BLaER1 (cell line): ENCODE data around the gene PLXNB3.

Experiments
- H3K27ac ChIP-seq: shearing (Covaris generic); formaldehyde crosslinking; 2 replicates; pipeline ENCODE4 v1.8.1; 2022
- H3K27me3 ChIP-seq: shearing (Covaris generic); formaldehyde crosslinking; 2 replicates; pipeline ENCODE4 v1.8.1; 2022
- H3K36me3 ChIP-seq: shearing (Covaris generic); formaldehyde crosslinking; 2 replicates; pipeline ENCODE4 v1.8.1; 2022
- H3K4me1 ChIP-seq: shearing (Covaris generic); formaldehyde crosslinking; 2 replicates; pipeline ENCODE4 v1.8.1; 2022
- H3K4me2 ChIP-seq: shearing (Covaris generic); formaldehyde crosslinking; 2 replicates; pipeline ENCODE4 v1.8.1; 2022
- H3K4me3 ChIP-seq: shearing (Covaris generic); formaldehyde crosslinking; 2 replicates; pipeline ENCODE4 v1.8.1; 2022
- H3K9ac ChIP-seq: shearing (Covaris generic); formaldehyde crosslinking; 2 replicates; pipeline ENCODE4 v1.8.1; 2022
- H3K9me3 ChIP-seq: shearing (Covaris generic); formaldehyde crosslinking; 2 replicates; pipeline ENCODE4 v1.8.1; 2022
- H4K20me1 ChIP-seq: shearing (Covaris generic); formaldehyde crosslinking; 2 replicates; pipeline ENCODE4 v1.8.1; 2022
- Cebpa-rat ChIP-seq: shearing (Covaris generic); IDR thresholded peaks from 2 replicates; pipeline ENCODE4 v1.8.1; 2022

PLXNB3 gene

DNA sequence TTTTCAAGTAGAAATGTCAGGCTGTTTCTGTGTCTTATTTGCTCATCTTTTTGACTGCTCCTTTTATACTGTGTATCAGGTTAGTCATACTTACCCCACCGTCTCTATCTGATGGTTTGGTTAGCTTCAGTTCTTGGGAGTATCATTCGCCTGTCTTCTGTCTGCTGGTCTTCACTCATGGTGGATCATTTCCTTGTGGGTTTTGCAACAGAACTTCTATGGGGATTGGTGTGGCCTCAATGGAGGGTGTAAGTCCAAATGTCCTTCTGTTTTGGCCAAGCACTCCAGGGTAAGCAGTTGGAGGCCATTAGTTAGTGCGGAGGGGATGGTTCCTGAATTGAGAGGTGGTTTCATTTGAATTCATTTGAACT is 32.2 kb upstream of the PLXNB3 start:
- TF ChIP-seq Cebpa-rat: no peak
- Histone ChIP-seq H3K9ac (no peak overlapping the region), H3K4me1 (peaks cover 53% of the 10 kb centered on the region), H3K27me3 (peaks cover 24% of the 10 kb centered on the region), H3K9me3 (peaks cover 61% of the 10 kb centered on the region), H3K27ac (no peak overlapping the region), H3K4me3 (no peak overlapping the region), H3K4me2 (no peak overlapping the region), H4K20me1 (peaks cover 22% of the 10 kb centered on the region), H3K36me3 (peaks cover 64% of the 10 kb centered on the region)

DNA sequence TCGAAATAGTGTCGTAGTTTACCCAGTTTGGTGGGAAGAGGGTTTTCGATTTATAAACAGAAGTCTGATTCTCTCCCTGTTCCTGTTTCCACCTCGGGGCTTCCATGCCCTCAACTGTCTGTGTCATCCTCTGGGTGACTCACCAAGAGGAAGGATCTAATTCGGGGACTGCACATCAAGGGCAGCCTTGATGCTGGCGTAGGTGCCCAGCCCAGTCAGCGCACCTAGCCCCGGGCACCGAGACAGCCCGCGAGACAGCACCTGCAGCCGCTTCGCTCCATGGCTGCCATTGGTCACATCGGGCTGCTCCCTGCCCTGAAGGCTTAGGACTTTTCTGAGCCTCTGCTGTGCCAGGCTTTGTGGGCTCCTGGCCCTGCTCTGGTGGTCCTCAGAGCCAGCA is 31.6 kb upstream of the PLXNB3 start:
- H3K4me2 ChIP-seq: no peak overlapping the region
- H3K9ac ChIP-seq: no peak overlapping the region
- no peak overlapping the region for H3K4me3 ChIP-seq
- no peak overlapping the region for H3K27ac ChIP-seq
- peaks cover 26% of the 10 kb centered on the region for H4K20me1 ChIP-seq
- peaks cover 70% of the 10 kb centered on the region for H3K36me3 ChIP-seq
- peaks cover 20% of the 10 kb centered on the region for H3K27me3 ChIP-seq
- TF ChIP-seq Cebpa-rat: no peak
- peaks cover 53% of the 10 kb centered on the region for H3K4me1 ChIP-seq
- H3K9me3 ChIP-seq: peaks cover 58% of the 10 kb centered on the region

DNA sequence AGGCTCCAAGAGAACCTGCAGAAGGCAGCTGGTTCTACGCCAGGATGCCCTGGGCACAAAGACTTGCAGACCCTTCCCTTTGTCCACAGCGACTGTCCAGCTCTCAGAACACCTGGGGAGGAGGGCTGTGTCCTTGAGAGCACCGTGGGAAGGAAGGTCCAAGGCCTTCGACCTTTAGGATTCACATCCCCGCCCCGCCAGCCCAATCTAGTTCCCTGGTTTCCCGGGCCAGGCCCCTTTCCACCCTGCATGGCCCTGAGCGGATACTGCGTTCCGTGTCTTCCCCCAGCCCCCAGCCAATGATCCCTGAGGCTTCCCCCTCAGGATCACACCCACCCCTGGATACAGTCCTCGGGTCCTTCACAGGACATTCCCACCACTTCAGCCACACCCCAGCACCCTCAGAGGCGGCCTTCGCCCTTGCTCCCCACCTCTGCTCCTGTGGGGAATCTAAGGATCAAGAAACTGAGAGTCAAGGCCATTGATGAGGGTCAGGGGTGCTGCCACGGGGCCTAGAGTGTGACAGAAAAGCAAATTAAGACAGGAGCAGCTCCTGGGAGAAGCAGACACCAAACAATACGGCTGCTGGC is 30.3 kb upstream of the PLXNB3 start:
- Histone ChIP-seq H3K27ac (no peak overlapping the region), H3K9ac (no peak overlapping the region), H3K4me2 (no peak overlapping the region), H3K4me3 (no peak overlapping the region), H3K27me3 (peaks cover 20% of the 10 kb centered on the region), H3K9me3 (peaks cover 57% of the 10 kb centered on the region), H4K20me1 (peaks cover 27% of the 10 kb centered on the region), H3K36me3 (peaks cover 72% of the 10 kb centered on the region), H3K4me1 (peaks cover 49% of the 10 kb centered on the region)
- no peak for TF ChIP-seq Cebpa-rat

DNA sequence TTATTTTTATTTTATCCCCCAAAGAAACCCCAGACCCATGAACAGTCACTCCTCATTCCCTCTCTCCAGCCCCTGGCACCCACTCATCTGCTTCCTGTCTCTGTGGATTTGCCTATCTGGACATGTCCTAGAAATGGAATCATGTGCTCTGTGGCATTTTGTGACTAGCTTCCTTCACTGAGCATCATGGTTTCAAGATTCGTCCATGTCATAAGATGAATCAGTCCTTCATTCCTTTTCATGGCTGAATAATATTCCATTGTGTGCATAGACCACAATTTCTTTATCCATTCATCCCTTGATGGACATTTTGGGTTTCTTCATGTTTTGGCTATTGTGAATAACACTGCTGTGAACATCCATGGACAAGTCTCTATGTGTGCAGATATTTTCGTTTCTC is 29.2 kb upstream of the PLXNB3 start:
- Histone ChIP-seq H3K27me3 (peaks cover 22% of the 10 kb centered on the region), H3K9me3 (peaks cover 49% of the 10 kb centered on the region), H3K27ac (no peak overlapping the region), H4K20me1 (peaks cover 24% of the 10 kb centered on the region), H3K4me2 (peak overlapping the region; percentile 71), H3K4me1 (peaks cover 54% of the 10 kb centered on the region), H3K9ac (no peak overlapping the region), H3K4me3 (no peak overlapping the region), H3K36me3 (peaks cover 69% of the 10 kb centered on the region)
- no peak for TF ChIP-seq Cebpa-rat

DNA sequence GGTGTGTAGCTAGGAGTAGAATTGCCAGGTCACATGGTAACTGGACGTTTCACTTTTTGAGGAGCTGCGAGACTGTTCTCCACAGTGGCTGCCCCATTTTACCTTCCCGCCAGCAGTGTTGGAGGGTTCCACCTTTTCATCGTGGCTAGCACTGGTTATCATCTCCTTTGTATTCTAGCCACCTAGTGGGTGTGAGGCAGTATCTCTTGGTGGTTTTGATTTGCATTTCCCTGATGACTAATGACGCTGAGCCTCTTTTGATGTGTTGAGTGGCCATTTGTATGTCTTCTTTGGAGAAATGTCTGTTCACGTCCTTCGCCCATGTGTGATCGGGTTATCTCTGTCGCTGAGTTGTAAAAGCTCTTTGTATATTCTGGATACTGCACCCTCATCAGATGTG is 28.8 kb upstream of the PLXNB3 start:
- H3K9me3 ChIP-seq: peaks cover 45% of the 10 kb centered on the region
- peaks cover 65% of the 10 kb centered on the region for H3K36me3 ChIP-seq
- no peak overlapping the region for H3K9ac ChIP-seq
- no peak overlapping the region for H3K4me3 ChIP-seq
- peaks cover 23% of the 10 kb centered on the region for H3K27me3 ChIP-seq
- peaks cover 58% of the 10 kb centered on the region for H3K4me1 ChIP-seq
- H4K20me1 ChIP-seq: peaks cover 27% of the 10 kb centered on the region
- H3K4me2 ChIP-seq: peak overlapping the region; percentile 71
- H3K27ac ChIP-seq: no peak overlapping the region
- TF ChIP-seq Cebpa-rat: no peak

DNA sequence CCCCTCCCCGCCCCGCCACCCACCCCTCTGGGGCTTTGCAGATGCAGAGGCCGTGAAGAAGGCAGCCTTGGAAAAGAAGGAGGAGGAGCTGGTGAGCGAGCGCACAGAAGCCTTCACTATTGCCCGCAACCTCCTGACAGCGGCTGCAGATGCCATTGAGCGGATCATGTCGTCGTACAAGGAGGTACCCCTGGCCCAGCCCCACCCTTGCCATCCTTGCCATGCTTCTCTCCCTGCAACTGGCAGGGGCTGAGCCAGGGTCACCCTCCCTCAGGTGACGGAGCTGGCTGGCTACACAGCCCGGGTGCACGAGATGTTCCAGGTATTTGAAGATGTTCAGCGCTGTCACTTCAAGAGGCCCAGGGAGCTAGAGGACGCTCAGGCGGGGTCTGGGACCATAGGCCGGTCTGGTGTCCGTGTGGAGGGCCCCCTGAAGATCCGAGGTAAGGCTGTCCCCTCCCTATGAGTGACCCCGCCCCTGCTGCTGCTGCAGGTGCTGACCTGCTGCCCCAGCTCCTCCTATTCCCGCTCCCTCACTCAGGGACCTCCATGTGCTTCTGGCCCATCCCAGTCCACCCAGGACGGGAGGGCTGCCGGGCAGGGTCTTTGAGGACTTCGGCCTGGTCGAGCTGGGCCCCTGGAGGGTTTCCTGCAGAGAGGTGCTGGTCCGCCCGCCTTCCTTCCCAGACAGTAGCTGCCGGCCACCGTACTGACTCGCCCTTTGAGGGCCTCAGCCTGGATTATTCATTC is 27.8 kb upstream of the PLXNB3 start:
- Histone ChIP-seq H3K27me3 (peaks cover 27% of the 10 kb centered on the region), H3K36me3 (peaks cover 56% of the 10 kb centered on the region), H3K9me3 (peaks cover 35% of the 10 kb centered on the region), H3K9ac (no peak overlapping the region), H3K4me3 (no peak overlapping the region), H4K20me1 (peaks cover 30% of the 10 kb centered on the region), H3K27ac (no peak overlapping the region), H3K4me1 (peaks cover 68% of the 10 kb centered on the region), H3K4me2 (peak overlapping the region; percentile 71)
- TF ChIP-seq Cebpa-rat: no peak

DNA sequence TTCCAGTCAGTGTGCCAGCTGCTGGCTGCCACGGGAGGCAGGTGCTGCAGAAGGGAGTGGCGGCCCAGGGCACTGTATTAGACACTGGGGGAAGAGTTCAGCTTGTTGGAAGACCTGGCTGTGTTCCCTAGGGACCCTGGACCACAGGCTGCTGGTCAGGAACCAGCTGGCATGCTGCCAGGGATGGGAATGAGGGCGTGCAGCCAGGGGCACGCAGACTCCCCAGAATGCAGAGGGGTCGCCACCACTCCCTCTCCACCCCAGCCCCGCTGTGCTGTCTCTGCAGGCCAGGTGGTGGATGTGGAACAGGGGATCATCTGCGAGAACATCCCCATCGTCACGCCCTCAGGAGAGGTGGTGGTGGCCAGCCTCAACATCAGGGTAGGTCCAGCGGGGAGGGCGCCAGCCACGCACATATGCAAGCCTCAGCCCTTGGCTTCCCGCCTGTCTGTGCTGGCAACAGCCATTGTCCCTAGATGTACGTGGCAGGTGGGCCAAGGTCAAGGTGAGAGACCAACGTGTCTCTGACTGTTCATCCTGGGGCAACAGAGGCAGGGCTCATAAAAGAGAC is 27.1 kb upstream of the PLXNB3 start:
- Histone ChIP-seq H3K36me3 (peaks cover 48% of the 10 kb centered on the region), H3K9me3 (peaks cover 28% of the 10 kb centered on the region), H3K4me1 (peaks cover 75% of the 10 kb centered on the region), H3K9ac (no peak overlapping the region), H4K20me1 (peaks cover 30% of the 10 kb centered on the region), H3K4me3 (no peak overlapping the region), H3K27ac (no peak overlapping the region), H3K4me2 (peak overlapping the region; percentile 71), H3K27me3 (peaks cover 32% of the 10 kb centered on the region)
- TF ChIP-seq Cebpa-rat: no peak

DNA sequence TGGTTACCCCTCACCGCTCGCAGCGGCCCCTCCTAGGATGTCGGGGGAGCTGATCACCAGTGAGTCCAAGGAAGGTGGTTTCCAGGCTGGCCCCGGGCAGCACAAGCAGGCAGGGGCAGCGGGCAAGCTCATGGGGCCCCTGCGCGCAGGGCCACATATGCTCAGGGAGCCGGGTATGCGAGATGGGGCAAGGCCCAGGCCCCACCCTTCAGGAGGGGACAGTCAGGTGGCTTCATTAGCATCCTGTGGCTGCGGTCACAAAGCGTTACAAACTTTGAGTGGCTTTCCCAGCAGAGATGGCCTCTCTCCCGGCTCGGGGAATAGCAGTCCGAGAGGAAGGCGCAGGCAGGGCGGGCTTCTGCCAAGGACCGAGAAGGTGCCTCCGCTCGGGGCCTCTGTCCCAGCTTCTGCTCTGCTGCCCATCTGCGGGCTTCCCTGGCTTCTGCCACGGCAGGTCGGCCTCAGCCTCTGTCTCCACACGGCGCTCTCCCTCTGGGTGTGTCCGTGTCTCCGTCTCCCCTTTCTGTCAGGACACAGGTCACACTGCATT is 25.9 kb upstream of the PLXNB3 start:
- H3K27ac ChIP-seq: no peak overlapping the region
- peaks cover 30% of the 10 kb centered on the region for H4K20me1 ChIP-seq
- H3K27me3 ChIP-seq: peaks cover 28% of the 10 kb centered on the region
- peaks cover 38% of the 10 kb centered on the region for H3K36me3 ChIP-seq
- H3K4me1 ChIP-seq: peaks cover 87% of the 10 kb centered on the region
- H3K4me3 ChIP-seq: no peak overlapping the region
- H3K9ac ChIP-seq: no peak overlapping the region
- no peak for TF ChIP-seq Cebpa-rat
- H3K4me2 ChIP-seq: no peak overlapping the region
- H3K9me3 ChIP-seq: peaks cover 17% of the 10 kb centered on the region; the same call in 1 of the 2 replicates

DNA sequence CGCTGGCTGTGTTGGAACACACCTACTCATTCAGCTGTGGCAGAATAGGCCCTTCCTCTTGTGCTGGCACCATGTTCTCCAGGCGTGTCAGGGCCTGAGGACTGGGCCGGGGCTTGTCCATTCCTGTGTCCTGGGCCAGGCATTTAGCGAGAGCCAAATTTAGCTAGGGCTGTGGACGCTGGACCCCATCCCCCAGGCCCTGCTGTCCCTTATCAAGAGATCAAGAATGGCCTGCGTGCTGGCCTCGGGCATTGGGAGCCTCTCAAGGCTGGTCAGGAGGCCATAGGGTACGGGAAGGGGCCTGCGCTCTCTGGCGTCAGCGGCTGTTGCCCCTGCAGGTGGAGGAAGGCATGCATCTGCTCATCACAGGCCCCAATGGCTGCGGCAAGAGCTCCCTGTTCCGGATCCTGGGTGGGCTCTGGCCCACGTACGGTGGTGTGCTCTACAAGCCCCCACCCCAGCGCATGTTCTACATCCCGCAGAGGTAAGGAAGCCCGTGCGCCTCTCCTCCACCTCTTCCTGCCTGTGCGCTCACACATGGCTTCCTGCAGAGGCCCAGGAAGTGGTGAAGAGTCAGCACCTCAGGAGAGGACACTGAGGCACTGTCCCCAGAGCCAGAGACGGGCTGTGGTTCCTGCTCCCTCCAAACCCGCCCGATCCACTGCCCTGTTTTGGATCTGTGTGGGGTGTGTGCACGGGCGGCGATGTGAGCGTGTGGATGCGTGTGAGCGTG is 24.1 kb upstream of the PLXNB3 start:
- no peak overlapping the region for H3K9ac ChIP-seq
- peaks cover 28% of the 10 kb centered on the region for H3K27me3 ChIP-seq
- 0 out of 2 replicates have a peak overlapping the region, but pooled peaks have one; percentile 18 for H3K27ac ChIP-seq
- no peak for TF ChIP-seq Cebpa-rat
- H3K4me3 ChIP-seq: no peak overlapping the region
- H3K36me3 ChIP-seq: peaks cover 25% of the 10 kb centered on the region
- peaks cover 93% of the 10 kb centered on the region for H3K4me1 ChIP-seq
- H4K20me1 ChIP-seq: peaks cover 30% of the 10 kb centered on the region
- peak overlapping the region; percentile 73 for H3K4me2 ChIP-seq
- peaks cover 3% of the 10 kb centered on the region; the same call in 1 of the 2 replicates for H3K9me3 ChIP-seq
